T follicular helper cell (primary cell): ENCODE measurements around the gene RBM20.

ENCODE experiments used
- DNase-seq: peaks from one replicate; pipeline ENCODE4 v3.0.0-alpha.2; 2020; ENCODE audit warnings: low read depth

The RBM20 gene

DNA sequence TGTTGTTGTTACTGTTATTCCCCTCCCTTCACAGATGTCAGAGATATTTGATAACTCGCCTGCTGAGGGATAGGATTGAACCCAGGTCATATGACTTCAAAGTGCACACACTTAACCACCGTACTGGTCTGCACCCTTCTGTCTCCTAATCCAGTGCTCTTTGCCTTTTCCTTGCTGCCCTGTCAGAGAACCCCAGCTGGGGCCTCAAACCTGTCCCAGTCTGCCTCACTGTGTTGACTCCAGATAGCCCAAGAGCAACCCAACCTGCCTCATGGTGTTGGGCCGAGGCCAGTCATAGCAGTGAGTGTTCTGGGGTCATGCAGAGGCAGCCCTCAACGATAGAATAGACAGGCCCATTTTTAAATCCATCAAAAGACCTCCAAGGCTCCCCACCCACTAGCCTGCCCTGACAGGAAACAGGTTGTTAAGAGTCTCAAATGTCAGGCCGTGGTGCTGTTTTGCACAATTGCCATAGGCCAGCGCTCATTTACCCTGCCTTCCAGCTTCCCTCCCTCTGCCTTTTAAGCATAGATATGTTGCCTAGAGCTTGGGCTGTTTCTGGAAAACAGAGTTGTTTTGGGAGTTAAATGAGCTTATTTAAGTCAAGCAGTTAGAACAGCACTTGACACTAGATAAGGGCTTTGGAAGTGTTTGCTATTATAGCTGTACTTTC is 190.6 kb downstream of the RBM20 start:
- DNase-seq: no peak

DNA sequence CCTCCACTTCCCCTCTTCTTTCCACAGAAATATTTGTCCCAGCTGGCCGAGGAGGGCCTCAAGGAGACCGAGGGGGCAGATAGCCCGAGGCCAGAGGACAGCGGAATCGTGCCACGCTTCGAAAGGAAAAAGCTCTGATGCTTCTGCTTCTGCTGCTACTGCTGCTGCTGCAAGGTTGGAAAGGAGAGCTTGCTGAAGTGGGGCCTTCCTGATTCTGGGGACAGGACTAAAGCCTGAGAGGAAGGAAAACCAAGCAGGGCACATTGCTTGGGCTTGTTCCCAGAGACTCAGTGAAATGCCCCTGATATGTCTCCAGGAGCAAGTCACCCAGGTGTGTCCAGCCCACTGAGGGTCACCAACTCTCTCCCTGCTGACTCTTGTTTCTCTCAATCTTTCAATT is 191.7 kb downstream of the RBM20 start:
- DNase-seq: no peak

DNA sequence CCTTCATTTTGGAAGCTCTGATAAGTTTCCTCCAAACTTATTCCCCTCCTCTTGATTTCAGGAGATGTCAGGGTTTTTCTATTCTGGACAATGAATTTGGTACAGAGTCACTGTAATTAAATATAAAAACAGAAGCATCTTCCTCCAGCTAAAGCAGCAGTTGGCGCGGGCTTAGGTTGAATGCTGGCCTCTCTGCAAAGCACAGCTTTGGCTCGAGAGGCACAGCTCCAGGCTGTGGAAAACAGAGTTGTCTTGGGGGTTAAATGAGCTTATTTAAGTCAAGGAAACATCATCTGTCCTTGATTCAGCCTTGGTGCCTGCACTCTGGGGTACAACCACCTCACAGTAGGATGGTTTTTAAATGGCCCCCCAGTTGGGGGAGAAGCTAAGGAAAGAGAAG is 192.6 kb downstream of the RBM20 start:
- DNase-seq: no peak

DNA sequence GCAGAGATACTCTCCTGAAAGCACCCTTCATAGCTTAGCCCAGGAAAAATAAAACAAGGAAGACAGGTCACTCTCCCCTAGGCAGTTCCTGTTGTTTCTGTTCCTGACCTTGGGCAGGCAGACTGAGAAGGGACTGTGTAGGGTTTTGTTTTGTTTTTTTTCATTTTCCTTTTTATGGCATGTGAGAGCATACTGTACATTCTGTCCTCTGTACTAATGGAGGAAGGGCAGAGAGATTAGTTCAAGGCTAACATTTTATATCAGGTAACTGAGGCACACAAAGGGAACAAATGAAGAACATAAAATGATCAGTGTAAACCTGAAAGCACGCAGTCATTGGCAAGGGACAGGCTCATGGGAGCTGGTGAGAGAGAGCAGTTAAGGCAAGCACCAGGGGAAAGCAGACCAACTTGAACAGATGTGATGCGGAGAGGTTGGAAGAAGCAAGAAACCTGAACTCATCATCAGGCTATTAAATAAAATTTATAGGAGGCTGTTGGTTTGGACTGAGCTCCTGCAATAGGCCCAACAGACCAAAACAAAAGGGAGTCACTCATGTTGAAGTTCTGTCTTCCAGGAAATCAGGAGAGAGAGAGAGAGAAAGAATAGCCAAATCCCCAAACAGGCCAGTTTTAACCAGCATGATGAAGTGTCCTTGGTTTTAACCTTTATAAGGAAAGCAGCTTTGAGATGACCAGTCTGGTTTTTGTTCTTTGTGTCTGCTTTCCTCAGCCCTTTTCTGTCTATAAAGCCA is 193.5 kb downstream of the RBM20 start:
- no peak for DNase-seq

DNA sequence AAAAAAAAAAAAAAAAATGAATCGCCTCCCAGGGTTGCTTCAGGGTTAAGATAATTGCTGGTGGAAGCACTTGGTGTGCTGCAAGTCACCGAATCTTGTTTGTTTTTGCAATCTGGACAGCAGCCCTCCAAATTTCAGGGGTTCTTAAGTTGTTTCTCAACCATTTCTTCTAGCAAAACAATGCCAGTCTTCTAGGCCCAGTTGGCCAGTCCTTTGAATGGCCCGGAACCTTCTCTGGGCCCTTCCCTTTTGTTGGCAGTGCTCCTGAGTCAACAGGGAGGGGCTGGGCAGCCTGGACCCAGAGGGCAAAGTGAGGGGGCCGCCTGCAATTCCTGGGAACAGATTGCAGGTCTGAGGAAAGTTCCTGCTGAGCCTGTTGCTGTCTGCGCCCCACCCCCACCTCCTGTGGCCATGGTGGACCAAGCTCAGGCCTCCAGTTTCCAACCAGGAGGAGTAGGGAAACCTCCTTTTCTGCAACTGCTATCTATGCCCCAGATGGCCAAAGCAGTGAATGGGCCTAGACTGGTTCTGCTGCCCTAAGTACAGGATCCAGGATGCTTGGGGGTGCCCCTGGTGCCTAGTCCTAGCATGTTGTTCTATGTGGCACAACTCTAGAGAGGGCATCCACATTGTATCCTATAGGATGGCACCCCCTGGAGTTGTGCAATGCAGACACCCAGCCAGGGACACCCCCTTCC is 196.2 kb downstream of the RBM20 start:
- no peak for DNase-seq

GRCh38 chr10:110840923-110841428 is 196.8 kb downstream of the RBM20 start:
- no peak for DNase-seq

DNA sequence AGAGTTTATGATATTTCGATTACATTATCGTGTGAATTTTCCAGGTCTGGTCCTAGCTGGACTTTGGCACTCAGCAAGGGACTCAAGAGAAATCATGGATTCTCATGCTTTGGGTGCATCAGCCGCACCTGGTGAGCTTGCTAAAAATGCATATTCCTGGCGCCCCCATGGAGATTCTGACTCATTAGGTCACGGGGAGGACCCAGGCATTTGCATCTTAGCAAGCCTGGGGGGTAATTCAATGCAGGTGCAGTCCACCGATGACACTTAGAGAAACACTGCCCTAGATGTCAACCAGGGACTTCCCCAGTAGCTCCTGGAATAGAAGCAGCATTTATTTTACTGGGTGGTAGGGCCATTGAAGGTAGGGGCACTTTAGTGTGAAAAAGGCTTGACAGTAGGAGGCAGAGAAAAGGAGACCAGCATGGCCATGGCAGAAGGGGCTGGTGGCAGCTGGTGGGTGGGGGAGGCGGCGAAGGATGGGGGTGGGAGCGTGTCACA is 197.7 kb downstream of the RBM20 start:
- no peak for DNase-seq

DNA sequence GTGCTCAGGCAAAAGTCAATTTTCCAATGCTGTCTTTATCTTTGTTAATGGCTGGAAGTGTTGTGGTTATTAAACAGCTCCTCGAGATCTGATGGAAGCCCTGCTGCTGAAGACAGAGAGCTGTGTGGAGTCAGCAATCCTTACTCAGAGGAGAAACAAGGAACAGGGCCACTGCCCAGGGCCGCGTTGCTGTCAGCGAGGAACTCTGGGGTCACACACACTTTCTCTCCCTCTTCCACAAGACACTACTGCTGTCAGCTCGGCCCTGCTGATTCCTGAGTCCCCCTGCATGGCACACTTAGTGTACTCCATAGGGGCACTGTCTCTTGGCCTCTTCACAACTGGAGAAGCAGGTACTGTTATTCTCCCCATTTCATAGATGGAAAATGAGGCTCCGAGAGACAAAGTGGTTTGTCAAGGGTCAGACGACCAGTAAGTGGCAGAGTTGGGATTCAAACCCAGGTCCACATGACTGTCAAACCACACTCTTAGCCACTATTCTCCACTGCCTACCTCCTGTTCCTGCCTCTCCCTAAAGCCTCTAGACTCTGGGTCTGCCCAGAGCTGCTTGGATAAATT is 198.3 kb downstream of the RBM20 start:
- DNase-seq: no peak

- no peak for DNase-seq
Measured at GRCh38 chr10:110843031-110843430, 198.9 kb downstream of the RBM20 start.

GRCh38 chr10:110843796-110844616 is 199.9 kb downstream of the RBM20 start:
- DNase-seq: no peak

DNA sequence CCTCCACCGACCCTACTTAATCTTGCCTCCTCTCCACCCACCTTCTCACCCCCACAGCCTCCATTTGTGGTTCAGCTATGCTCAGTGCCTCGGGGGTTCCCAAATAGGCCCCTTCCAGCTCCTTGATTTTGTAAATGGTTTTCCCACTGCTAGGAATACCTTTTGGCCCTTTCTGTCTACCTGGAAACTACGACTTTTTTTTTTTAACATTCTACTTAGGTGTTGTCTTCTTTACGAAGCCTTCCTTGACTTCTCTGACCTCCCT is 200.4 kb downstream of the RBM20 start:
- DNase-seq: no peak

DNA sequence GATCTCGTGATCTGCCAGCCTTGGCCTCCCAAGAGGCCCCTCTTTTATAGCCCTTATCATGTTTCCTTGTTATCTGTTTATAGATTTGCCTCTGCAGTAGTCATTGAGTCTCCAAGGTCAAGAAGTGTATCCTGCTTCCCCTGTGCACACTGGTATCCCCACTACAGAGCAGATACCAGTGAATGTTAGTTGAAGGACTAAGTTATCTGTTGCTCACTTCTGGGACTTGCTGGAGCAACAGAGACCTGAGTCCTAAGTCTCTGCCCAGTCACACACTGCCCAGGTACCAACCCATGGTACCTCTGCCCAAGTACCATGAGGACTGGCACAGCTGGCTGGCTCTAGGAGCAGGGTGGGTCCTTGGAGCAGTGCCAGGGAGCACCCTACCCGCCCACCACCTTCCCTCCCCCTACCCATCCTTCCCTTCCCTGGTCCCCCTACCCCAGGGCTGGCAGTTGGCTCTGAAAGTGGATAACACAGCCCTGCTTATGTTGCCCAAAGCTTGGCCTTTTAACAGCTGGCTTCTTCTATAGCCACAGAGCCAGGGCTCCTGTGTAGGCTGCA is 201.1 kb downstream of the RBM20 start:
- DNase-seq: no peak

DNA sequence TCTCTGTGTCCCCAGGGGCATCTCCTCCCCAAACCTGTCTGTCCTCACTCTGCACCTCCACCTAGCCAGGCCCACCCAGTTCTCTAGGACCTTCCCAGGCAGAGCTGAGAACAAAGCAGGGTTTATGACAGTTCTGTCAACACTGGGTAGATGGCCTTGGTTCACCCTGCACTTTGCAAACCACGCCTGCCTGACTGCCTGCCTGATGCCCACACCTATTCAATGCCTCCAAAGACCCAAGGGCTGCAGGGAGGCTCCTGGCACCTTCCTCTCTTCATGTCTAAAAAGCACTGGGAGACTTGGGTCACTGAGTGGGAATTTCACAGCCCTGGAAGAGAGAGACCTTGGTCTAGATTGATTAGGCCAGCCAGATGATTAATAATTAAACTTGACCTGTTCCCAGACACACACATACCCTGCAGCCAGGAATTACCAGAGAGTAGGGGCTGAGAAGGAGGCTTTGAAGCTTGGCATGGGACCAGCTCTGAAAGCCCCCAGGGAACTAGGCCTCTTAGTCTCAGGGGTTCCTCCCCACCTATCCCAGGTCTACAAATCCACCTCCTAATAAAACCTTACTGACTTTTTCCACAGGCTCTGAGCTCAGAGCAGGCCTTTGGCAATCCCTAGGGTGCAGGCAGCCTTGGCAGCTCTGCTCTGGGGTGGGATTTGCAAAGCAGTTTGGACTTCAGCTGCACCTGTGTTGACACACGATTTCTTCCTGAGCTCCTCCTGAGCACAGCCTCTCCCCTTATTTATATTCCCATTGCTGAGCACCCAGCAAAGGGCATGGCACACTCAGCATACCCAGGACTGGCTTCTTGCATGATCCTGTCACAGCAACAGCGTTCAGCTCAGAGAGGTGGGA is 201.9 kb downstream of the RBM20 start:
- DNase-seq: no peak

DNA sequence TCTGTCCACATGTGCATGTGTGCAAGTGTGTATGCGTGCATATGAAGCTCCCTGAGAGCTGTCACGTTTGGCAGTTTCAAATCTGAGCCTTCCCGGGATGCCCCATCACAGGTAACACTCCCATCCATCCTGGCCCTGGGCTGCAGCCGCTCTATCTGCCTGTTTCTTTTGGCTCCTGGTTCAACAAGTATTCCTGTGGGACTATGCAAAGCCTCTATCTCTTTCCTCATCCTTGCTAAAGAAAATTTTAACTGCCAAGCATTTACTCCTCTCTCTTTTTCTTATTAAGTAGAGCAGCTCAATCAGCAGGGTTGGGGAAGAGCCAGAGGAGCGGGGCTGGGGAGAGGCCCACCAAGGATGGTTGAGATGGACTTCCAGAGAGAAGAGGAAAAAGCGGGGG is 203.2 kb downstream of the RBM20 start:
- no peak for DNase-seq

- no peak for DNase-seq
Measured at GRCh38 chr10:110848106-110848505, 204.0 kb downstream of the RBM20 start.

GRCh38 chr10:110850099-110850498 is 206.0 kb downstream of the RBM20 start:
- no peak for DNase-seq

GRCh38 chr10:110851020-110851612 is 207.0 kb downstream of the RBM20 start:
- no peak for DNase-seq

DNA sequence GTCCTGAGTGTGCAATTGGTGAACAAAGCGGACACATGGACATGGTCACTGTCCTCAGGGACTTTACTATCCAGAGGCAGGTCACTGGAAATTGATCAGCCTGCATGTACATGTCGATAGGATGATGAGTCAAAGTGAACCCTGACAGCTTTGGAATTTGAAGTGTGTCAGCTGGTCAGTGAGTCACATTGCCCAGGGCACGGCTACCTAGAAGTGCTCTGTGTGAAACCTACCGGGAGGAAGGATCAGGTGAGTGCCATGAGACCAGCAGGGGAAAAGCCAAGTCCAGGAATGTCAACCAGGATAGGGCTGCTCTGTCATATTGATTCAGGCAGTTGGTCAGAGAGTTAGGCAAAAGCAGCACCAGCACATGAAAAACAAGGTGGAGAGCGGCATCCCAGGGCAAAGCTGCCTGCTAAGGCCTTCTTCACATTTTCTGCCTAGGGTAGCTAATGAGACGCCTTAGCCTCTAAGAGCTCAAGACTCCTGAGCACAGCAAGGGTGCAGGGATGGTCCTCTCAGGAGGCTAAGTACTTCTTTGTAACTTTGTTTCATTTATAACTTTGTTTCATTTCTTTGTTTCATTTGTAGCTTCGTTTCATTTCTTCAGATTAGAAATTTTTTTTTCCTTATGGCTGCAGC is 208.2 kb downstream of the RBM20 start:
- no peak for DNase-seq

- DNase-seq: no peak
Measured at GRCh38 chr10:110852947-110853346, 208.8 kb downstream of the RBM20 start.
